Mucosa of descending colon (tissue), 3 donors: Measurements from ENCODE around the gene ACVR1B. TPM values are rescaled to one million over a fixed set of nuclear protein-coding genes. Genes with fewer than 3 reads are reported as not detected.
A peak's percentile ranks its signal among the peaks of the same experiment; 100 is the strongest.

ENCODE experiments used
- ATAC-seq: fragments of 200-7000 bp; cut with Tn5 transposase; one replicate; pipeline ENCODE4 v1.9.1; 2020; ENCODE audit warnings: mild to moderate bottlenecking, moderate library complexity
- DNase-seq, 3 donors: peaks; one replicate each; pipeline ENCODE4 v3.0.0-alpha.2; 2020
- H3K36me3 ChIP-seq: fragments of 200-600 bp; one replicate; pipeline ENCODE4 v1.8.0; 2021; ENCODE audit warnings: low read depth, mild to moderate bottlenecking
- H3K4me1 ChIP-seq: fragments of 200-600 bp; one replicate; pipeline ENCODE4 v1.8.0; 2021; ENCODE audit warnings: low read depth, mild to moderate bottlenecking
- H3K4me3 ChIP-seq: fragments of 200-600 bp; one replicate; pipeline ENCODE4 v1.8.0; 2021; ENCODE audit warnings: mild to moderate bottlenecking
- H3K9me3 ChIP-seq: fragments of 200-600 bp; one replicate; pipeline ENCODE4 v1.8.0; 2021; ENCODE audit warnings: mild to moderate bottlenecking
- CTCF ChIP-seq: fragments of 200-600 bp; IDR thresholded peaks from one replicate; pipeline ENCODE4 v1.8.0; 2022; ENCODE audit warnings: antibody characterized with exemption, mild to moderate bottlenecking
- intact Hi-C, 2 donors: fragments of 100-400 bp; cut with DNase I in 1 of 2; cut with micrococcal nuclease in 1 of 2; formaldehyde crosslinking; loops; one replicate each; pipeline versions ENCODE4 v1.11.0 to v1.11.1; 2022; cut with DNase I, micrococcal nuclease
- total RNA-seq, 3 donors: library from RNA; stranded (reverse); fragmentation: NEBNext Ultra II Directional in 2 of 3; extraction: Animal tissue kit (Norgen Biotek cat#: 25700) in 2 of 3; gene quantifications; one replicate each; pipeline versions ENCODE4 v1.2.1 to v1.2.4, GENCODE V29; 2021 to 2023
- donor health status: DM: no; HTN: no; CAD: no; lungs with moderate emphysema.
- donor health status: DM: no; HTN: no; CAD: no.
- donor health status: DM: no; HTN: yes; CAD: no.

The ACVR1B gene
- total RNA-seq, 3 donors from 2014 or later: 42.4 to 95.7 (median 77.3) TPM

- ATAC-seq (no peak), DNase-seq (no peak)
- peaks cover 38% of the 10 kb centered on the region for H3K4me1 ChIP-seq
- TF ChIP-seq CTCF: no peak
- no peak overlapping the region for H3K4me3 ChIP-seq
- no peaks in the 10 kb centered on the region for H3K36me3 ChIP-seq
- no peaks in the 10 kb centered on the region for H3K9me3 ChIP-seq
- intact Hi-C loops: loop anchor here in 1 of 2 donors (10.0 kb wide), 1 partner anchor 77 kb away; no protein-coding TSS in a partner anchor
These were observed 20.4 kb downstream of the ACVR1B start for GRCh38 chr12:51971679-51972421.

GRCh38 chr12:51972422-51972812 lies 20.9 kb downstream of the ACVR1B start:
- ATAC-seq: no peak
- no peaks in the 10 kb centered on the region for H3K9me3 ChIP-seq

GRCh38 chr12:51972849-51973273 lies 21.4 kb downstream of the ACVR1B start:
- Histone ChIP-seq H3K9me3 (no peaks in the 10 kb centered on the region), H3K36me3 (no peaks in the 10 kb centered on the region), H3K4me1 (peaks cover 38% of the 10 kb centered on the region), H3K4me3 (no peak overlapping the region)
- TF ChIP-seq CTCF: no peak
- DNase-seq: peak in 2 of 3 donors; percentile 40 to 69
- ATAC-seq: peak; percentile 46
- intact Hi-C loops: loop anchor here in 1 of 2 donors (10.0 kb wide), 1 partner anchor 78 kb away; no protein-coding TSS in a partner anchor

More at GRCh38 chr12:51972422-51972812, 20.9 kb downstream of the ACVR1B start:
- intact Hi-C loops: loop anchor here in 1 of 2 donors (10.0 kb wide), 1 partner anchor 78 kb away; no protein-coding TSS in a partner anchor
- Histone ChIP-seq H3K4me3 (no peak overlapping the region), H3K4me1 (peaks cover 38% of the 10 kb centered on the region), H3K36me3 (no peaks in the 10 kb centered on the region)
- no peak for TF ChIP-seq CTCF
- DNase-seq: no peak

- no peak for ATAC-seq
These were observed 22.1 kb downstream of the ACVR1B start for GRCh38 chr12:51973560-51973959.

GRCh38 chr12:51974646-51975045 lies 23.1 kb downstream of the ACVR1B start:
- DNase-seq (no peak), ATAC-seq (no peak)
- Histone ChIP-seq H3K9me3 (no peaks in the 10 kb centered on the region), H3K36me3 (no peaks in the 10 kb centered on the region), H3K4me1 (peaks cover 38% of the 10 kb centered on the region), H3K4me3 (no peak overlapping the region)
- no peak for TF ChIP-seq CTCF
- intact Hi-C loops: loop anchor here in 1 of 2 donors (10.0 kb wide), 1 partner anchor 80 kb away; no protein-coding TSS in a partner anchor

More at GRCh38 chr12:51973560-51973959, 22.1 kb downstream of the ACVR1B start:
- Histone ChIP-seq H3K36me3 (no peaks in the 10 kb centered on the region), H3K4me3 (no peak overlapping the region), H3K4me1 (peaks cover 38% of the 10 kb centered on the region), H3K9me3 (no peaks in the 10 kb centered on the region)
- intact Hi-C loops: loop anchor here in 1 of 2 donors (10.0 kb wide), 1 partner anchor 79 kb away; no protein-coding TSS in a partner anchor
- TF ChIP-seq CTCF: no peak
- no peak for DNase-seq
